IMR-90 (cell line): ENCODE results near the gene MAML1. TPM values are rescaled to one million over a fixed set of nuclear protein-coding genes. Genes with fewer than 3 reads are reported as not detected.

Experiments
- ATAC-seq: fragments of 200-7000 bp; cut with Tn5 transposase; 2 replicates; pipeline ENCODE4 v1.9.1; 2020; ENCODE audit warnings: low read depth, mild to moderate bottlenecking, moderate library complexity
- BruUV-seq: library from RNA; stranded (reverse); fragments of 400-500 nt; replicated peaks from 2 replicates; lab custom pipeline; 2021; lab: Mats Ljungman, UMichigan
- CTCF ChIA-PET: fragments of 300-600 bp; formaldehyde crosslinking; extraction: SDS; loops from one replicate; lab custom pipeline; 2021; ENCODE audit warnings: antibody characterized with exemption; lab: Yijun Ruan, JAX
- POLR2A ChIA-PET: fragments of 300-600 bp; sonication (Branson Sonifier 250); formaldehyde crosslinking; loops from one replicate; lab custom pipeline; 2022; ENCODE audit warnings: antibody characterized with exemption; ENCODE audit not compliant: unreplicated experiment; lab: Charles Lee
- DNase-seq: peaks from one replicate; pipeline ENCODE4 v3.0.0; 2013
- H2AFZ ChIP-seq: replicated peaks from 2 replicates; pipeline ENCODE3; 2013; ENCODE audit warnings: low read length, mild to moderate bottlenecking; ENCODE audit not compliant: poor library complexity
- H2AK5ac ChIP-seq: 2 replicates; pipeline ENCODE4 v1.6.1; 2013; ENCODE audit warnings: low read depth, low read length, inconsistent platforms
- H2AK9ac ChIP-seq: replicated peaks from 2 replicates; pipeline ENCODE3; 2013; ENCODE audit warnings: mild to moderate bottlenecking, low read depth, low read length, moderate library complexity; ENCODE audit not compliant: poor library complexity
- H2BK120ac ChIP-seq: 2 replicates; pipeline ENCODE4 v1.6.1; 2013; ENCODE audit warnings: low read depth, low read length, inconsistent platforms
- H2BK15ac ChIP-seq: 3 replicates; pipeline ENCODE4 v1.6.1; 2013; ENCODE audit warnings: low read depth, low read length, inconsistent platforms
- H2BK20ac ChIP-seq: 2 replicates; pipeline ENCODE4 v1.6.1; 2013; ENCODE audit warnings: low read depth, mild to moderate bottlenecking, inconsistent platforms, low read length, moderate library complexity
- H2BK5ac ChIP-seq: 2 replicates; pipeline ENCODE4 v1.6.1; 2013; ENCODE audit warnings: mild to moderate bottlenecking, low read depth, low read length, inconsistent platforms; ENCODE audit not compliant: poor library complexity, severe bottlenecking
- H3K14ac ChIP-seq: replicated peaks from 2 replicates; pipeline ENCODE4 v1.6.1; 2013; ENCODE audit warnings: low read depth, low read length, inconsistent platforms
- H3K18ac ChIP-seq: 2 replicates; pipeline ENCODE4 v1.6.1; 2013; ENCODE audit warnings: low read depth, low read length, control low read depth
- H3K23ac ChIP-seq: 2 replicates; pipeline ENCODE4 v1.6.1; 2013; ENCODE audit warnings: low read depth, low read length, inconsistent platforms
- H3K27ac ChIP-seq: 2 replicates; pipeline ENCODE4 v1.5.1; 2013; ENCODE audit warnings: mild to moderate bottlenecking, control low read depth, low read length; ENCODE audit not compliant: insufficient read depth
- H3K27me3 ChIP-seq: 2 replicates; pipeline ENCODE4 v1.6.1; 2013; ENCODE audit warnings: low read length; ENCODE audit not compliant: control insufficient read depth, insufficient read depth
- H3K36me3 ChIP-seq: 2 replicates; pipeline ENCODE4 v1.6.1; 2013; ENCODE audit warnings: low read length, mixed read lengths; ENCODE audit not compliant: control insufficient read depth, insufficient read depth
- H3K4ac ChIP-seq: 2 replicates; pipeline ENCODE4 v1.6.1; 2013; ENCODE audit warnings: low read depth, low read length, inconsistent platforms
- H3K4me1 ChIP-seq: 2 replicates; pipeline ENCODE4 v1.6.1; 2013; ENCODE audit warnings: low read length, mixed read lengths; ENCODE audit not compliant: control insufficient read depth, insufficient read depth
- H3K4me2 ChIP-seq: 2 replicates; pipeline ENCODE4 v1.6.1; 2013; ENCODE audit warnings: low read depth, mild to moderate bottlenecking, control low read depth, low read length, moderate library complexity
- H3K4me3 ChIP-seq: 2 replicates; pipeline ENCODE4 v1.5.1; 2013; ENCODE audit warnings: low read depth, mild to moderate bottlenecking, control low read depth, low read length, moderate library complexity; ENCODE audit not compliant: insufficient read depth
- H3K56ac ChIP-seq: 2 replicates; pipeline ENCODE4 v1.6.1; 2013; ENCODE audit warnings: low read length, inconsistent platforms; ENCODE audit not compliant: insufficient read depth; ENCODE audit errors: extremely low read depth
- H3K79me1 ChIP-seq, 2 experiments: 2 replicates each; pipeline ENCODE4 v1.6.1; 2013; ENCODE audit warnings: low read length in 2 of 2, inconsistent platforms in 1 of 2, low read depth in 1 of 2
- H3K9ac ChIP-seq: 2 replicates; pipeline ENCODE4 v1.6.1; 2013; ENCODE audit warnings: low read depth, low read length, control low read depth
- H3K9me1 ChIP-seq: 2 replicates; pipeline ENCODE4 v1.6.1; 2013; ENCODE audit warnings: low read length, inconsistent platforms; ENCODE audit not compliant: insufficient read depth
- H3K9me3 ChIP-seq: 2 replicates; pipeline ENCODE4 v1.6.1; 2013; ENCODE audit warnings: low read length; ENCODE audit not compliant: control insufficient read depth, insufficient read depth
- H4K20me1 ChIP-seq: 2 replicates; pipeline ENCODE4 v1.6.1; 2013; ENCODE audit warnings: low read length, inconsistent platforms; ENCODE audit not compliant: insufficient read depth
- H4K5ac ChIP-seq: 2 replicates; pipeline ENCODE4 v1.6.1; 2013; ENCODE audit warnings: mild to moderate bottlenecking, low read depth, low read length, control low read depth
- H4K8ac ChIP-seq, 2 experiments: 2 replicates each; pipeline ENCODE4 v1.6.1; 2013; ENCODE audit warnings: low read depth in 2 of 2, low read length in 2 of 2, control low read depth in 1 of 2, inconsistent platforms in 1 of 2
- H4K91ac ChIP-seq: 2 replicates; pipeline ENCODE4 v1.6.1; 2013; ENCODE audit warnings: low read depth, low read length, inconsistent platforms; ENCODE audit not compliant: insufficient read depth
- BHLHE40 ChIP-seq: fragments of 150-350 bp; IDR thresholded peaks from 2 replicates; pipeline ENCODE4 v1.6.1; 2016; ENCODE audit warnings: mild to moderate bottlenecking, low read depth, low read length
- CEBPB ChIP-seq: IDR thresholded peaks from 2 replicates; pipeline ENCODE4 v1.6.1; 2012; ENCODE audit warnings: low read depth, low read length, improper control_type of control experiment
- CHD1 ChIP-seq: IDR thresholded peaks from 2 replicates; pipeline ENCODE4 v1.6.1; 2012; ENCODE audit warnings: low read depth, low read length, improper control_type of control experiment
- FOS ChIP-seq: fragments of 150-350 bp; IDR thresholded peaks from 2 replicates; pipeline ENCODE4 v1.6.1; 2016; ENCODE audit warnings: low read depth, low read length
- MAFK ChIP-seq: IDR thresholded peaks from 2 replicates; pipeline ENCODE4 v1.6.1; 2012; ENCODE audit warnings: low read depth, low read length, improper control_type of control experiment
- MAZ ChIP-seq: IDR thresholded peaks from 2 replicates; pipeline ENCODE4 v1.6.1; 2012; ENCODE audit warnings: low read depth, mild to moderate bottlenecking, low read length, improper control_type of control experiment, moderate library complexity, borderline replicate concordance
- MXI1 ChIP-seq: IDR thresholded peaks from 2 replicates; pipeline ENCODE4 v1.6.1; 2012; ENCODE audit warnings: low read depth, mild to moderate bottlenecking, low read length, moderate library complexity, borderline replicate concordance
- NFE2L2 ChIP-seq: fragments of 150-350 bp; IDR thresholded peaks from 2 replicates; pipeline ENCODE4 v1.6.1; 2016; ENCODE audit warnings: low read depth, mild to moderate bottlenecking, low read length
- POLR2A ChIP-seq: IDR thresholded peaks from 2 replicates; pipeline ENCODE4 v1.6.1; 2012; ENCODE audit warnings: mild to moderate bottlenecking, low read depth, low read length
- RAD21 ChIP-seq: IDR thresholded peaks from 2 replicates; pipeline ENCODE4 v1.6.1; 2012; ENCODE audit warnings: low read length, improper control_type of control experiment
- RCOR1 ChIP-seq: IDR thresholded peaks from 2 replicates; pipeline ENCODE4 v1.6.1; 2012; ENCODE audit warnings: mild to moderate bottlenecking, low read length, improper control_type of control experiment; ENCODE audit not compliant: insufficient replicate concordance
- RFX5 ChIP-seq: IDR thresholded peaks from 2 replicates; pipeline ENCODE4 v1.8.0; 2012; ENCODE audit warnings: low read depth, mild to moderate bottlenecking, low read length, moderate library complexity
- SMC3 ChIP-seq: fragments of 150-350 bp; IDR thresholded peaks from 2 replicates; pipeline ENCODE4 v1.6.1; 2016; ENCODE audit warnings: low read depth, mild to moderate bottlenecking, antibody characterized with exemption, low read length, moderate library complexity
- USF2 ChIP-seq: fragments of 150-350 bp; IDR thresholded peaks from 2 replicates; pipeline ENCODE4 v1.6.1; 2017; ENCODE audit warnings: mild to moderate bottlenecking, antibody characterized with exemption, low read length, low read depth
- WGBS, 2 experiments: methylation state at CpG; one replicate each; pipeline versions ENCODE4 v1.1.5 to v1.1.7; 2013; ENCODE audit warnings: missing lambda C conversion rate in 2 of 2; ENCODE audit not compliant: insufficient read length in 1 of 2; ENCODE audit errors: extremely low coverage in 2 of 2; 5-methylcytosine and 5-hydroxymethylcytosine counted together
- dilution Hi-C: fragments of 300-500 bp; cut with HindIII; formaldehyde crosslinking; loops from one replicate; pipeline ENCODE4 v1.14.3; 2018; ENCODE audit warnings: low sequenced_read_pairs; ENCODE audit not compliant: unreplicated experiment
- in situ Hi-C: fragments of 300-500 bp; cut with MboI; formaldehyde crosslinking; loops from 3 replicates; pipeline ENCODE4 v1.14.3; 2019; ENCODE audit warnings: low sequenced_read_pairs, inconsistent platforms, mixed read lengths
- intact Hi-C: fragments of 100-400 bp; cut with micrococcal nuclease; formaldehyde crosslinking; loops from 2 replicates; pipeline ENCODE4 v1.10.0; 2022
- polyA plus RNA-seq, 3 experiments: library from polyadenylated mRNA; depleted of rRNA; stranded (reverse); fragments of >200 nt; gene quantifications; 2 replicates each; pipeline ENCODE4 v1.2.3, GENCODE V29; 2012; ENCODE audit warnings: low replicate concordance in 1 of 3
- total RNA-seq: library from RNA; depleted of rRNA; stranded (reverse); fragments of >200 nt; gene quantifications from 2 replicates; pipeline ENCODE4 v1.2.3, GENCODE V29; 2012
- TF ChIP-seq, protein P1 (sequence below): fragments of 150-350 bp; IDR thresholded peaks from 2 replicates; pipeline ENCODE4 v1.6.1; 2016; ENCODE audit warnings: low read depth, mild to moderate bottlenecking, low read length, moderate library complexity, borderline replicate concordance
- TF ChIP-seq, protein P2 (sequence below): conservative IDR thresholded peaks from 2 replicates; pipeline ENCODE4 v1.5.1; 2012; ENCODE audit warnings: mild to moderate bottlenecking, low read depth, low read length, improper control_type of control experiment

The MAML1 gene
- total and polyA plus RNA-seq, 2 of the 4 experiments (the other 2 are of a cell fraction) = 4.7 to 10.2 TPM

DNA sequence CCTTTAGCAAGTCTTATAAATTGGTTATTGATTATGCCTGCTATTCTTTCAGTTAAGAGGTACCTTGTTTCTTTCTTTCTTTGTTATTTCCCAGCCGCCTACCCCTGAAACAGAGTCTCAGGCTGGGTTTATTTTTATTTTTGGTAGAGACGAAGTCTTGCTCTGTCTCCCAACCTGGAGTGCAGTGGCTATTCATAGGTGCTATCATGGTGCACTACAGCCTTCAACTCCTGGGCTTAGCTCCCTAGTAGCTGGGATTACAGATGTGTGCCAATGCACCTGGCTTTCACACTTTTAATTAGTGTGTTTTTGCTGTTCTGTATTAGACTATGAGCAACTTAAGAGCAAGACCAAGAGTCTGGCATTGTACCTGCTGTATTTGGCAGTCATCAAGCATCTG is 14.2 kb downstream of the MAML1 start:
- dilution Hi-C loops (no loop called here), in situ Hi-C loops (no loop called here), intact Hi-C loops (no loop called here)
- H3K27ac ChIP-seq = no peak overlapping the region
- H4K20me1 ChIP-seq = peaks cover 48% of the 10 kb centered on the region
- WGBS, 2 experiments = no CpG with 5 or more reads among the region's 2 CpGs
- no peak overlapping the region for H3K4me2 ChIP-seq
- H3K4me1 ChIP-seq = no peaks in the 10 kb centered on the region
- BruUV-seq = no TSS peak
- no peak overlapping the region for H2BK20ac ChIP-seq
- H4K91ac ChIP-seq = no peak overlapping the region
- no peak overlapping the region for H3K23ac ChIP-seq
- no peak overlapping the region for H3K4me3 ChIP-seq
- H3K9me1 ChIP-seq = peaks cover 8% of the 10 kb centered on the region
- H2AK5ac ChIP-seq = no peak overlapping the region
- peaks cover 12 to 35% of the 10 kb centered on the region in 2 experiments for H3K79me1 ChIP-seq
- no peak overlapping the region for H4K8ac ChIP-seq
- H2BK5ac ChIP-seq = no peak overlapping the region
- ChIA-PET POLR2A (no interaction called here), CTCF (no interaction called here)
- H3K4ac ChIP-seq = no peak overlapping the region
- H2AK9ac ChIP-seq = no peak overlapping the region
- H3K56ac ChIP-seq = no peak overlapping the region
- ATAC-seq (no peak), DNase-seq (no peak)
- H3K27me3 ChIP-seq = no peaks in the 10 kb centered on the region
- TF ChIP-seq MXI1 (no peak), FOS (no peak), RAD21 (no peak), SMC3 (no peak), RCOR1 (no peak), NFE2L2 (no peak), POLR2A (no peak), MAZ (no peak), CHD1 (no peak), RFX5 (no peak), MAFK (no peak), USF2 (no peak), BHLHE40 (no peak), CEBPB (no peak)
- TF ChIP-seq, protein P1, sequence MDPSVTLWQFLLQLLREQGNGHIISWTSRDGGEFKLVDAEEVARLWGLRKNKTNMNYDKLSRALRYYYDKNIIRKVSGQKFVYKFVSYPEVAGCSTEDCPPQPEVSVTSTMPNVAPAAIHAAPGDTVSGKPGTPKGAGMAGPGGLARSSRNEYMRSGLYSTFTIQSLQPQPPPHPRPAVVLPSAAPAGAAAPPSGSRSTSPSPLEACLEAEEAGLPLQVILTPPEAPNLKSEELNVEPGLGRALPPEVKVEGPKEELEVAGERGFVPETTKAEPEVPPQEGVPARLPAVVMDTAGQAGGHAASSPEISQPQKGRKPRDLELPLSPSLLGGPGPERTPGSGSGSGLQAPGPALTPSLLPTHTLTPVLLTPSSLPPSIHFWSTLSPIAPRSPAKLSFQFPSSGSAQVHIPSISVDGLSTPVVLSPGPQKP = no peak
- TF ChIP-seq, protein P2, sequence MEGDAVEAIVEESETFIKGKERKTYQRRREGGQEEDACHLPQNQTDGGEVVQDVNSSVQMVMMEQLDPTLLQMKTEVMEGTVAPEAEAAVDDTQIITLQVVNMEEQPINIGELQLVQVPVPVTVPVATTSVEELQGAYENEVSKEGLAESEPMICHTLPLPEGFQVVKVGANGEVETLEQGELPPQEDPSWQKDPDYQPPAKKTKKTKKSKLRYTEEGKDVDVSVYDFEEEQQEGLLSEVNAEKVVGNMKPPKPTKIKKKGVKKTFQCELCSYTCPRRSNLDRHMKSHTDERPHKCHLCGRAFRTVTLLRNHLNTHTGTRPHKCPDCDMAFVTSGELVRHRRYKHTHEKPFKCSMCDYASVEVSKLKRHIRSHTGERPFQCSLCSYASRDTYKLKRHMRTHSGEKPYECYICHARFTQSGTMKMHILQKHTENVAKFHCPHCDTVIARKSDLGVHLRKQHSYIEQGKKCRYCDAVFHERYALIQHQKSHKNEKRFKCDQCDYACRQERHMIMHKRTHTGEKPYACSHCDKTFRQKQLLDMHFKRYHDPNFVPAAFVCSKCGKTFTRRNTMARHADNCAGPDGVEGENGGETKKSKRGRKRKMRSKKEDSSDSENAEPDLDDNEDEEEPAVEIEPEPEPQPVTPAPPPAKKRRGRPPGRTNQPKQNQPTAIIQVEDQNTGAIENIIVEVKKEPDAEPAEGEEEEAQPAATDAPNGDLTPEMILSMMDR = no peak
- no peak overlapping the region for H3K14ac ChIP-seq
- H3K36me3 ChIP-seq = peaks cover 9% of the 10 kb centered on the region
- H2BK15ac ChIP-seq = no peak overlapping the region
- H2BK120ac ChIP-seq = no peak overlapping the region
- H3K9me3 ChIP-seq = no peaks in the 10 kb centered on the region
- H2AFZ ChIP-seq = no peak overlapping the region
- H3K9ac ChIP-seq = no peak overlapping the region
- H4K5ac ChIP-seq = no peak overlapping the region
- H3K18ac ChIP-seq = no peak overlapping the region
